HepG2 (cell line): ENCODE measurements around the gene NXN. TPM values are rescaled to one million over a fixed set of nuclear protein-coding genes. Genes with fewer than 3 reads are reported as not detected.

ENCODE experiments used
- ARID3A ChIP-seq: IDR thresholded peaks from 2 replicates; pipeline ENCODE4 v1.6.1; 2012; ENCODE audit warnings: low read depth, low read length, improper control_type of control experiment
- BHLHE40 ChIP-seq: IDR thresholded peaks from 2 replicates; pipeline ENCODE4 v1.6.1; 2011; ENCODE audit warnings: low read length, improper control_type of control experiment
- CC2D1A ChIP-seq: sonication (generic); formaldehyde crosslinking; IDR thresholded peaks from 2 replicates; pipeline ENCODE4 v1.8.1; 2023; ENCODE audit warnings: mild to moderate bottlenecking, missing genetic modification reagents
- CTCF ChIP-seq: sonication (generic); formaldehyde crosslinking; IDR thresholded peaks from 2 replicates; pipeline ENCODE4 v1.5.0; 2020; ENCODE audit warnings: mild to moderate bottlenecking, missing genetic modification reagents, moderate library complexity
- HBP1 ChIP-seq: IDR thresholded peaks from 2 replicates; pipeline ENCODE4 v1.6.1; 2016; ENCODE audit warnings: low read depth, control low read depth
- KDM3A ChIP-seq: IDR thresholded peaks from 2 replicates; pipeline ENCODE4 v1.6.1; 2018; ENCODE audit warnings: low read depth, missing compliant biosample characterization
- POLR2A ChIP-seq, 2 experiments: IDR thresholded peaks; 2 replicates each; pipeline ENCODE4 v1.6.1; 2011; ENCODE audit warnings: low read depth in 2 of 2, low read length in 2 of 2, mild to moderate bottlenecking in 1 of 2, moderate library complexity in 1 of 2; ENCODE audit not compliant: insufficient read depth in 1 of 2
- POLR2AphosphoS5 ChIP-seq: IDR thresholded peaks from 2 replicates; pipeline ENCODE4 v1.6.1; 2012; ENCODE audit warnings: low read depth, low read length
- PTBP1 ChIP-seq: fragments of 200-400 bp; formaldehyde crosslinking; IDR thresholded peaks from 2 replicates; pipeline ENCODE4 v1.6.1; 2018; ENCODE audit warnings: low read length, low read depth; ENCODE audit not compliant: poor library complexity, severe bottlenecking
- SNAPC4 ChIP-seq: sonication (generic); formaldehyde crosslinking; IDR thresholded peaks from 2 replicates; pipeline ENCODE4 v1.4.0; 2020; ENCODE audit warnings: mild to moderate bottlenecking, missing genetic modification reagents
- TSC22D2 ChIP-seq: sonication (generic); formaldehyde crosslinking; IDR thresholded peaks from 2 replicates; pipeline ENCODE4 v1.5.1; 2020; ENCODE audit warnings: missing genetic modification reagents, mild to moderate bottlenecking, borderline replicate concordance
- ZFP36L2 ChIP-seq: sonication (generic); formaldehyde crosslinking; IDR thresholded peaks from 2 replicates; pipeline ENCODE4 v1.4.0; 2020; ENCODE audit warnings: missing genetic modification reagents
- ZNF574 ChIP-seq: sonication (generic); formaldehyde crosslinking; IDR thresholded peaks from 2 replicates; pipeline ENCODE4 v1.4.0; 2020; ENCODE audit warnings: missing genetic modification reagents
- ZNF674 ChIP-seq: sonication (generic); formaldehyde crosslinking; IDR thresholded peaks from 2 replicates; pipeline ENCODE4 v1.5.0; 2020; ENCODE audit warnings: low read depth, mild to moderate bottlenecking, missing genetic modification reagents
- ZNF839 ChIP-seq: sonication (generic); formaldehyde crosslinking; IDR thresholded peaks from 2 replicates; pipeline ENCODE4 v1.4.0; 2020; ENCODE audit warnings: missing genetic modification reagents, mild to moderate bottlenecking, borderline replicate concordance
- polyA plus RNA-seq, 8 experiments: library from polyadenylated mRNA; depleted of rRNA in 3 of 8; stranded (reverse) in 7 of 8; unstranded in 1 of 8; fragments of >200 nt; fragmentation: Illumina TruSeq in 4 of 8; extraction: Trizol in 4 of 8; gene quantifications; 2 replicates each; pipeline versions ENCODE4 v1.2.1 to v1.2.3, GENCODE V29; 2011 to 2016; ENCODE audit warnings: low read depth in 4 of 8, missing spikeins in 1 of 8, mixed read lengths in 1 of 8; ENCODE audit not compliant: insufficient read depth in 1 of 8
- total RNA-seq, 5 experiments: library from RNA; depleted of rRNA; stranded (reverse); fragments of >200 nt; fragmentation: Illumina TruSeq; extraction: Trizol; gene quantifications; 2 replicates each; pipeline ENCODE4 v1.2.3, GENCODE V29; 2016; ENCODE audit warnings: low read depth in 1 of 5

The NXN gene
- total and polyA plus RNA-seq, 2 of the 13 experiments (the other 11 are each of a cell fraction or from before 2014, with no cell fraction given) = 22.2 to 24.3 TPM

- TF ChIP-seq SNAPC4 (peak; percentile 86; the same call in 1 of the 2 replicates), HBP1 (CRISPR knock-in tag) (peak; percentile 98), POLR2A (IDR thresholded peaks at IDR 0.05; ENCODE audit: insufficient read depth in 1 of 2, low read depth in 2 of 2, low read length in 2 of 2) (peak; percentile 83 to 96), PTBP1 (peak; percentile 51), ZFP36L2 (CRISPR knock-in tag) (no peak), ZNF839 (CRISPR knock-in tag) (no peak), CTCF (CRISPR knock-in tag) (peak; percentile 60), ZNF574 (CRISPR knock-in tag) (peak; percentile 95), KDM3A (peak; percentile 84), ARID3A (0 out of 2 replicates have a peak, but pooled peaks have one; percentile 9), BHLHE40 (peak; percentile 82), POLR2AphosphoS5 (peak; percentile 95), CC2D1A (no peak), ZNF674 (CRISPR knock-in tag) (no peak), TSC22D2 (CRISPR knock-in tag) (peak; percentile 31; the same call in 1 of the 2 replicates)
Observed at GRCh38 chr17:781805-782731, 197.5 kb downstream of the NXN start, which contains the start of the genes GLOD4 and MRM3 (continued).
